ENCODE data around the gene PRIM2. TPM values are rescaled to one million over a fixed set of nuclear protein-coding genes. Genes with fewer than 3 reads are reported as not detected.
A peak's percentile ranks its signal among the peaks of the same experiment; 100 is the strongest.
"Not testable (repeated sequence)": the region's sequence is repeated elsewhere in the genome, so short reads cannot be mapped to it uniquely, and the experiment has no call there.

The PRIM2 gene
- total and polyA plus RNA-seq, 2 experiments from 2014 or later, result 45.5 to 75.2 TPM

DNA sequence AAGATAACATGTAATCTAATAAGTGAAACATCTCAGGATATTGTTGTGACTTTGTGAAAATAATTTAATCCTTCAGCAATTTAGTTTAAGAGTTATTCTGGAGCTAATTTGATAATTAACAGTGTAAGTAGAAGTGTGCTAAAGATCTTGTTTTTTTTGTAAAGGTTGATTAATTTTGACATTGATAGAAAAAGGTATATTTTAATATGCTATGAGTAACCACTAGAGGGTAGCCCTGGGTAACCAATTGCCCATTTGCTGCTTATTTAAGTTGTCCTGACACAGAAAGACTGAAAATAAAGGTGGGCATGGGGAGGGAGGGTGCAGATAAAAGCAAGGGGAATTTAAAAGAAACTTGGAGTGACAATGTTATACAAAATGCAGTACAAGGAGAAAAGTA is 262.1 kb downstream of the PRIM2 start:
- H3K9me3 Mint-ChIP-seq; H3K4me1 ChIP-seq (ENCODE audit: insufficient read depth); H3K27ac ChIP-seq (ENCODE audit: low read depth); H3K36me3 Mint-ChIP-seq (ENCODE audit: low read depth); H3F3A ChIP-seq (replicated peaks; ENCODE audit: low read depth); DNase-seq (ENCODE audit: low spot score); H3K9me2 ChIP-seq (ENCODE audit: insufficient read depth); H2AFZ ChIP-seq; H3K4me3 ChIP-seq; H4K20me1 ChIP-seq (replicated peaks; ENCODE audit: insufficient read depth); H3K4me3 Mint-ChIP-seq; H3K36me3 ChIP-seq (ENCODE audit: insufficient read depth); H3K4me2 ChIP-seq; H3K27me3 Mint-ChIP-seq (ENCODE audit: insufficient read depth, low read depth, poor library complexity); H3K4me1 Mint-ChIP-seq; H3K79me2 ChIP-seq (replicated peaks; ENCODE audit: insufficient read depth); H3K27ac Mint-ChIP-seq; H3K27me3 ChIP-seq (ENCODE audit: insufficient read depth): not testable (repeated sequence)
- peak; percentile 41 for ATAC-seq
- TF ChIP-seq CTCF (conservative IDR thresholded peaks at IDR 0.05; ENCODE audit: low read depth in 2 of 2), result peak; percentile 30 to 46

DNA sequence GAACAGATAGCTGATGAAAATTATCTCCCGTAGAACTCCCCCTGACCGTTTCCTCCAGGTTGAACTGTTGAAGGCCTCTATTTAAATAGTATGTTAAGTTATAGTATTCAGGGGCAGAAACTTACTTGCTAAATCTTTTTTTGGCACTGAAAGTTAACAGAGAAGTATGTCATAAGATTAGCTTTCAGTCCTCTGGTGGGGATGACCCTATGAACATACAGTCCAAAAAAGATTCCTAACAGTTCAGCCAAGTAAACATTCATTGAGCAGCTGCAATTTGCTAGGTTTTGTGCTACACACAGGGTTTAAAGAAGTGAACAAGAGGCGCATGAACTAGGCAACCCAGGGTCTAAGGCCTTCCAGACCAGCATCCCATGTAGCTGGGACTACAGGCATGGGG is 264.2 kb downstream of the PRIM2 start:
- H3K4me3 Mint-ChIP-seq; H3K9me2 ChIP-seq (ENCODE audit: insufficient read depth); H3F3A ChIP-seq (replicated peaks; ENCODE audit: low read depth); H3K27me3 ChIP-seq (ENCODE audit: insufficient read depth); H3K27ac Mint-ChIP-seq; H3K4me1 ChIP-seq (ENCODE audit: insufficient read depth); H3K27me3 Mint-ChIP-seq (ENCODE audit: insufficient read depth, low read depth, poor library complexity); H3K4me2 ChIP-seq; H3K27ac ChIP-seq (ENCODE audit: low read depth); H3K36me3 ChIP-seq (ENCODE audit: insufficient read depth); H3K4me1 Mint-ChIP-seq; H3K9me3 Mint-ChIP-seq; H3K4me3 ChIP-seq; ATAC-seq; H2AFZ ChIP-seq; H3K36me3 Mint-ChIP-seq (ENCODE audit: low read depth); H3K79me2 ChIP-seq (replicated peaks; ENCODE audit: insufficient read depth); H4K20me1 ChIP-seq (replicated peaks; ENCODE audit: insufficient read depth); DNase-seq (ENCODE audit: low spot score): not testable (repeated sequence)

- not testable (repeated sequence) for H3K4me1 ChIP-seq (ENCODE audit: insufficient read depth); H3K36me3 ChIP-seq (ENCODE audit: insufficient read depth); H3K4me3 Mint-ChIP-seq; H3K27ac ChIP-seq (ENCODE audit: low read depth); H3K4me3 ChIP-seq; H3K27me3 Mint-ChIP-seq (ENCODE audit: insufficient read depth, low read depth, poor library complexity); H3K4me1 Mint-ChIP-seq; H2AFZ ChIP-seq; H3K4me2 ChIP-seq; ATAC-seq; H3K9me3 Mint-ChIP-seq; H3F3A ChIP-seq (replicated peaks; ENCODE audit: low read depth); DNase-seq (ENCODE audit: low spot score); H3K27me3 ChIP-seq (ENCODE audit: insufficient read depth); H4K20me1 ChIP-seq (replicated peaks; ENCODE audit: insufficient read depth); H3K79me2 ChIP-seq (replicated peaks; ENCODE audit: insufficient read depth); H3K27ac Mint-ChIP-seq; H3K9me2 ChIP-seq (ENCODE audit: insufficient read depth)
- peaks cover 12% of the 10 kb centered on the region for H3K36me3 Mint-ChIP-seq (ENCODE audit: low read depth)
These were observed 283.7 kb downstream of the PRIM2 start for GRCh38 chr6:57601105-57601504.

DNA sequence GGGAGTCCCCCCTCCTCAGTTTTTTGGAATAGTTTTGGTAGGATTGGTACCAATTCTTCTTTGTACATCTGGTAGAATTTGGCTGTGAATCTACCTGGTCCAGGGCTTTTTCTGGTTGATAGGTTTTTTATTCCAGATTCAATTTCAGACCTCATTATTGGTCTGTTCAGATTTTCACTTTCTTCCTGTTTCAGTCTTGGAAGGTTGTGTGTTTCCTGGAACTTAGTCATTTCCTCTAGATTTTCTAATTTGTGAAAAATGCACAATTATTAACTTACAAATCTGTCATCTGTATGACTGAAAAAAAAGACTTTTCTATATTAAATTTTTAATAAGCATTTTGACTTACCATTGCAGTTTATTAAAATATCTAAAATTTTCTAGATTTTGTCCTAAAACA is 287.9 kb downstream of the PRIM2 start:
- H3K36me3 Mint-ChIP-seq (ENCODE audit: low read depth), result peaks cover 15% of the 10 kb centered on the region
- H3K27me3 Mint-ChIP-seq (ENCODE audit: insufficient read depth, low read depth, poor library complexity); DNase-seq (ENCODE audit: low spot score); H3K4me1 ChIP-seq (ENCODE audit: insufficient read depth); H2AFZ ChIP-seq; H3K4me3 Mint-ChIP-seq; H3K4me3 ChIP-seq; H3K9me2 ChIP-seq (ENCODE audit: insufficient read depth); H4K20me1 ChIP-seq (replicated peaks; ENCODE audit: insufficient read depth); H3K27me3 ChIP-seq (ENCODE audit: insufficient read depth); H3K79me2 ChIP-seq (replicated peaks; ENCODE audit: insufficient read depth); H3K36me3 ChIP-seq (ENCODE audit: insufficient read depth); H3F3A ChIP-seq (replicated peaks; ENCODE audit: low read depth); H3K4me1 Mint-ChIP-seq; H3K9me3 Mint-ChIP-seq; H3K27ac ChIP-seq (ENCODE audit: low read depth); H3K27ac Mint-ChIP-seq; ATAC-seq; H3K4me2 ChIP-seq: not testable (repeated sequence)

DNA sequence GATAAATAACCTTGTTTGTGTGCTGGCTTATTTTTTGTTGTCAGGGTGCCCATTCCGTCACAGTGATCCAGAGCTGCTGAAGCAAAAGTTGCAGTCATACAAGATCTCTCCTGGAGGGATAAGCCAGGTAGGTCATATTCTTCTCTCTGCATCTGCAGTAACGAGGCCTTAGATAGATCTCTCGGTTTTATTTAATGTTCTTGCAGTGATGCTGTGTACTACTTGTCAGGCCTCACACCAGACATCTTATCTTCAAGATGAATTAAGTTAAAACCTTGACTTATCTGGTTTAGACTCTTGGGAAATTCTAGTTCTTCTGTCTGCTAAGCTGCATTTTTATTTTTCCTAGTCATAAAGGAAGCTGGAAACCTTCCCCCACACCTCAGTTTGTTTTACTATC is 288.9 kb downstream of the PRIM2 start:
- H3K4me1 ChIP-seq (ENCODE audit: insufficient read depth); H4K20me1 ChIP-seq (replicated peaks; ENCODE audit: insufficient read depth); H3K4me3 ChIP-seq; ATAC-seq; H3K4me1 Mint-ChIP-seq; DNase-seq (ENCODE audit: low spot score); H3K9me2 ChIP-seq (ENCODE audit: insufficient read depth); H3K27me3 ChIP-seq (ENCODE audit: insufficient read depth); H2AFZ ChIP-seq; H3K27me3 Mint-ChIP-seq (ENCODE audit: insufficient read depth, low read depth, poor library complexity); H3F3A ChIP-seq (replicated peaks; ENCODE audit: low read depth); H3K4me2 ChIP-seq; H3K9me3 Mint-ChIP-seq; H3K27ac ChIP-seq (ENCODE audit: low read depth); H3K79me2 ChIP-seq (replicated peaks; ENCODE audit: insufficient read depth); H3K4me3 Mint-ChIP-seq; H3K36me3 ChIP-seq (ENCODE audit: insufficient read depth): not testable (repeated sequence)
- Mint-ChIP-seq H3K36me3 (ENCODE audit: low read depth) (peaks cover 15% of the 10 kb centered on the region), H3K27ac (peak overlapping the region; percentile 77; the same call in 1 of the 2 replicates)

- not testable (repeated sequence) for H3K4me2 ChIP-seq; H2AFZ ChIP-seq; H3K27ac ChIP-seq (ENCODE audit: low read depth); H4K20me1 ChIP-seq (replicated peaks; ENCODE audit: insufficient read depth); H3K9me3 Mint-ChIP-seq; H3K27me3 Mint-ChIP-seq (ENCODE audit: insufficient read depth, low read depth, poor library complexity); H3K4me3 Mint-ChIP-seq; H3K4me3 ChIP-seq; DNase-seq (ENCODE audit: low spot score); H3K27ac Mint-ChIP-seq; H3K36me3 ChIP-seq (ENCODE audit: insufficient read depth); H3K4me1 ChIP-seq (ENCODE audit: insufficient read depth); H3K4me1 Mint-ChIP-seq; H3F3A ChIP-seq (replicated peaks; ENCODE audit: low read depth); H3K9me2 ChIP-seq (ENCODE audit: insufficient read depth); H3K27me3 ChIP-seq (ENCODE audit: insufficient read depth); H3K36me3 Mint-ChIP-seq (ENCODE audit: low read depth); H3K79me2 ChIP-seq (replicated peaks; ENCODE audit: insufficient read depth); ATAC-seq
These were observed 293.2 kb downstream of the PRIM2 start for GRCh38 chr6:57610612-57611011.

Measured in GM23338 (cell line).